SH-SY5Y (cell line): ENCODE results near the gene OR1J1.

Experiments used
- GATA2 ChIP-seq: IDR thresholded peaks from 2 replicates; pipeline ENCODE4 v1.6.1; 2011; ENCODE audit warnings: mild to moderate bottlenecking, low read depth, low read length
- GATA3 ChIP-seq: IDR thresholded peaks from 2 replicates; pipeline ENCODE4 v1.6.1; 2011; ENCODE audit warnings: low read depth, mild to moderate bottlenecking, low read length, moderate library complexity

- TF ChIP-seq GATA2 (no peak), GATA3 (no peak)
Observed at GRCh38 chr9:122444041-122444733, 33.5 kb downstream of the OR1J1 start.
